Upper lobe of left lung (tissue), 4 donors: ENCODE data around the gene SLC23A3.

ENCODE experiments used
- EP300 ChIP-seq, 4 donors: sonication (generic); formaldehyde crosslinking; IDR thresholded peaks; one replicate each; pipeline ENCODE4 v1.5.1; 2017; ENCODE audit warnings: antibody characterized with exemption in 4 of 4, control low read depth in 2 of 4
- POLR2A ChIP-seq, 4 donors: fragments of 450-650 bp; IDR thresholded peaks; one replicate each; pipeline ENCODE4 v1.5.1; 2016 to 2017; ENCODE audit warnings: antibody characterized with exemption in 4 of 4, mild to moderate bottlenecking in 2 of 4
- POLR2AphosphoS5 ChIP-seq, 2 donors: sonication (generic); formaldehyde crosslinking; IDR thresholded peaks; one replicate each; pipeline ENCODE4 v1.5.1; 2017; ENCODE audit warnings: antibody characterized with exemption in 2 of 2
- TF ChIP-seq, protein P1 (sequence below), 6 experiments: fragments of 450-650 bp in 4 of 6; fragments of 200-600 bp in 2 of 6; sonication (generic) in 2 of 6; IDR thresholded peaks; one replicate each; pipeline ENCODE4 v1.5.1; 2016 to 2019; ENCODE audit warnings: antibody characterized with exemption in 6 of 6

DNA sequence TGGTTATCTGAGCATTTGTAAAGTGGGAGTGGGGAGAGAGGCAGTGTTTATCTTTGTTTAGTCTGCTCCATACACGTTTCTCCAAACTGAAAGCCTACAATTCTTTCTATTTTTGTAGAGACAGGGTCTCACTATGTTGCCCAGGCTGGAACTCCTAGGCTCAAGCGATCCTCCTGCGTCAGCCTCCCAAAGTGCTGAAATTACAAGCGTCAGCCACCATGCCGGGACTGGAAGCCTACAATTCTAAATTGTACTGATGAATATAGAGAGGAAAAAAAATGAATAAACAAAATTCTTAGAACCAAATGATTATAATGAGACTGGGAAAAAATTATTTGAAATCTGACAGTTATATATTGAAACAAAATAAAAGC is 35.3 kb upstream of the SLC23A3 start:
- TF ChIP-seq POLR2AphosphoS5 (IDR thresholded peaks at IDR 0.05) (no peak), EP300 (IDR thresholded peaks at IDR 0.05) (no peak), POLR2A (IDR thresholded peaks at IDR 0.05) (no peak)
- TF ChIP-seq, protein P1, sequence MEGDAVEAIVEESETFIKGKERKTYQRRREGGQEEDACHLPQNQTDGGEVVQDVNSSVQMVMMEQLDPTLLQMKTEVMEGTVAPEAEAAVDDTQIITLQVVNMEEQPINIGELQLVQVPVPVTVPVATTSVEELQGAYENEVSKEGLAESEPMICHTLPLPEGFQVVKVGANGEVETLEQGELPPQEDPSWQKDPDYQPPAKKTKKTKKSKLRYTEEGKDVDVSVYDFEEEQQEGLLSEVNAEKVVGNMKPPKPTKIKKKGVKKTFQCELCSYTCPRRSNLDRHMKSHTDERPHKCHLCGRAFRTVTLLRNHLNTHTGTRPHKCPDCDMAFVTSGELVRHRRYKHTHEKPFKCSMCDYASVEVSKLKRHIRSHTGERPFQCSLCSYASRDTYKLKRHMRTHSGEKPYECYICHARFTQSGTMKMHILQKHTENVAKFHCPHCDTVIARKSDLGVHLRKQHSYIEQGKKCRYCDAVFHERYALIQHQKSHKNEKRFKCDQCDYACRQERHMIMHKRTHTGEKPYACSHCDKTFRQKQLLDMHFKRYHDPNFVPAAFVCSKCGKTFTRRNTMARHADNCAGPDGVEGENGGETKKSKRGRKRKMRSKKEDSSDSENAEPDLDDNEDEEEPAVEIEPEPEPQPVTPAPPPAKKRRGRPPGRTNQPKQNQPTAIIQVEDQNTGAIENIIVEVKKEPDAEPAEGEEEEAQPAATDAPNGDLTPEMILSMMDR (IDR thresholded peaks at IDR 0.05) = no peak
